ENCODE results near the gene DISC1. TPM values are rescaled to one million over a fixed set of nuclear protein-coding genes. Genes with fewer than 3 reads are reported as not detected.
A peak's percentile ranks its signal among the peaks of the same experiment; 100 is the strongest.
"Not testable (repeated sequence)": the region's sequence is repeated elsewhere in the genome, so short reads cannot be mapped to it uniquely, and the experiment has no call there.

DISC1 gene
- total RNA-seq, 3 donors from 2014 or later = 12.1 to 18.9 (median 12.4) TPM

- Histone ChIP-seq H3K27ac (no peak overlapping the region), H3K4me3 (no peak overlapping the region), H3K27me3 (no peaks in the 10 kb centered on the region), H3K4me1 (peaks cover 0 to under 1% of the 10 kb centered on the region in 2 donors), H3K36me3 (no peaks in the 10 kb centered on the region), H3K9me3 (no peaks in the 10 kb centered on the region)
- DNase-seq (ENCODE audit: low spot score in 2 of 2) = no peak
- intact Hi-C loops (cut with DNase I; ENCODE audit: low total_unique reads) = no loop called here
- TF ChIP-seq POLR2A (IDR thresholded peaks at IDR 0.05) = no peak
- no peak for TF ChIP-seq POLR2AphosphoS5 (IDR thresholded peaks at IDR 0.05)
- TF ChIP-seq, protein P1, sequence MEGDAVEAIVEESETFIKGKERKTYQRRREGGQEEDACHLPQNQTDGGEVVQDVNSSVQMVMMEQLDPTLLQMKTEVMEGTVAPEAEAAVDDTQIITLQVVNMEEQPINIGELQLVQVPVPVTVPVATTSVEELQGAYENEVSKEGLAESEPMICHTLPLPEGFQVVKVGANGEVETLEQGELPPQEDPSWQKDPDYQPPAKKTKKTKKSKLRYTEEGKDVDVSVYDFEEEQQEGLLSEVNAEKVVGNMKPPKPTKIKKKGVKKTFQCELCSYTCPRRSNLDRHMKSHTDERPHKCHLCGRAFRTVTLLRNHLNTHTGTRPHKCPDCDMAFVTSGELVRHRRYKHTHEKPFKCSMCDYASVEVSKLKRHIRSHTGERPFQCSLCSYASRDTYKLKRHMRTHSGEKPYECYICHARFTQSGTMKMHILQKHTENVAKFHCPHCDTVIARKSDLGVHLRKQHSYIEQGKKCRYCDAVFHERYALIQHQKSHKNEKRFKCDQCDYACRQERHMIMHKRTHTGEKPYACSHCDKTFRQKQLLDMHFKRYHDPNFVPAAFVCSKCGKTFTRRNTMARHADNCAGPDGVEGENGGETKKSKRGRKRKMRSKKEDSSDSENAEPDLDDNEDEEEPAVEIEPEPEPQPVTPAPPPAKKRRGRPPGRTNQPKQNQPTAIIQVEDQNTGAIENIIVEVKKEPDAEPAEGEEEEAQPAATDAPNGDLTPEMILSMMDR (IDR thresholded peaks at IDR 0.05) = no peak
Measured at GRCh38 chr1:231954751-231955150, 328.2 kb downstream of the DISC1 start.

- Histone ChIP-seq H3K27ac (no peak overlapping the region), H3K4me1 (no peaks in the 10 kb centered on the region), H3K9me3 (no peaks in the 10 kb centered on the region), H3K4me3 (no peak overlapping the region), H3K36me3 (no peaks in the 10 kb centered on the region), H3K27me3 (no peaks in the 10 kb centered on the region)
- intact Hi-C loops (cut with DNase I; ENCODE audit: low total_unique reads) = no loop called here
- no peak for DNase-seq (ENCODE audit: low spot score in 2 of 2)
- no peak for TF ChIP-seq POLR2AphosphoS5 (IDR thresholded peaks at IDR 0.05)
Measured at GRCh38 chr1:231957359-231957758, 330.8 kb downstream of the DISC1 start.

DNA sequence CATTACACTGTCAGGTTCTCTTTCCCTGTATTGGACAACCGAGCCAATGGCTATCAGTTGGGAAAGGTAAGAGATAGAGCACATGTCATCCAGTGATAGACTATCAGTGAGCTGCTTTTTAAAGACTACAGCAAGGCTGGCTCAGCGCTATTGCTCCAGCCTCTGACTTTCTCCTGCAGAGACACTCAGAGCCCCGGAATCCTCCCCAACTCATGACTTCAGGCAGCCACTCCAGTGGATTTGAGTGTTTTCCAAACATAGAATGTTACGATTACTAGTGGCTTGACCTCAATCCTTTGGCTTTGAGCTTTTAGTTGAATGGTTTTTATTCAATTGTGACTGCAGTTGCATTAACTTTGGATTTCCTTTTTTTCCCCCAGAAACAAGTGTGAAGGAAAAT lies 331.9 kb downstream of the DISC1 start:
- TF ChIP-seq POLR2AphosphoS5 (IDR thresholded peaks at IDR 0.05) (no peak), POLR2A (IDR thresholded peaks at IDR 0.05) (no peak)
- TF ChIP-seq, protein P1 (IDR thresholded peaks at IDR 0.05) = no peak
- Histone ChIP-seq H3K4me1 (no peaks in the 10 kb centered on the region), H3K9me3 (no peaks in the 10 kb centered on the region), H3K4me3 (no peak overlapping the region), H3K27me3 (no peaks in the 10 kb centered on the region), H3K27ac (peak overlapping the region in 1 of 2 donors; percentile 12), H3K36me3 (no peaks in the 10 kb centered on the region)
- intact Hi-C loops (cut with DNase I; ENCODE audit: low total_unique reads) = no loop called here
- DNase-seq (ENCODE audit: low spot score in 2 of 2) = no peak

- TF ChIP-seq, protein P1 (IDR thresholded peaks at IDR 0.05) = no peak
- TF ChIP-seq POLR2A (IDR thresholded peaks at IDR 0.05) (no peak), POLR2AphosphoS5 (IDR thresholded peaks at IDR 0.05) (no peak)
- no peak overlapping the region for H3K4me3 ChIP-seq
- H3K9me3 ChIP-seq = no peaks in the 10 kb centered on the region
- no peak for DNase-seq (ENCODE audit: low spot score in 2 of 2)
- no peak overlapping the region for H3K27ac ChIP-seq
- no peaks in the 10 kb centered on the region for H3K36me3 ChIP-seq
- H3K27me3 ChIP-seq = no peaks in the 10 kb centered on the region
- intact Hi-C loops (cut with DNase I; ENCODE audit: low total_unique reads) = no loop called here
- H3K4me1 ChIP-seq = no peaks in the 10 kb centered on the region
Measured at GRCh38 chr1:231959225-231959884, 332.8 kb downstream of the DISC1 start.

GRCh38 chr1:231961801-231962200 lies 335.2 kb downstream of the DISC1 start:
- H3K36me3 ChIP-seq; H3K9me3 ChIP-seq; H3K27ac ChIP-seq; H3K4me1 ChIP-seq; H3K27me3 ChIP-seq; intact Hi-C loops (cut with DNase I; ENCODE audit: low total_unique reads); DNase-seq (ENCODE audit: low spot score in 2 of 2); H3K4me3 ChIP-seq: not testable (repeated sequence)

DNA sequence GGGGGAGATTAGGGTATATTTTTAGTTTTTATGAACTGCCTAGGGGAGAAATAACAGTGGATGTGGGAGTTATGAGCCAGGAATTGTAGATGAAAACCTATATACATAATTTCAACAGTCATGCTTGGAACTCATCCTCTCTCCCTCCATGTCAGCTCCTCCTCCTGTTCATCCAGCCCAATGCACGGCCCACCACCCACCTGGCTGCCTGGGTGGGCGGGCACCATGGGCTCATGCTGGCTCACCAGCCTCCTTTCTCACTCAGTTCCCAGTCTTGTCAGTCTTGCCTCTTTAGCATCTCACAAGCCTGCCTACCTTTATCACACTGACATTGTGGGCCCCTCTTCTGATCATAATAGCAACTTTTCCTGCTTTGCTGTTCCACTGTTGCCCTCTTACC lies 336.0 kb downstream of the DISC1 start:
- no peaks in the 10 kb centered on the region for H3K36me3 ChIP-seq
- H3K27ac ChIP-seq = no peak overlapping the region
- TF ChIP-seq POLR2AphosphoS5 (IDR thresholded peaks at IDR 0.05) (no peak), POLR2A (IDR thresholded peaks at IDR 0.05) (no peak)
- TF ChIP-seq, protein P1 (IDR thresholded peaks at IDR 0.05) = no peak
- intact Hi-C loops (cut with DNase I; ENCODE audit: low total_unique reads) = no loop called here
- DNase-seq (ENCODE audit: low spot score in 2 of 2) = no peak
- H3K27me3 ChIP-seq = no peaks in the 10 kb centered on the region
- no peaks in the 10 kb centered on the region for H3K9me3 ChIP-seq
- no peak overlapping the region for H3K4me3 ChIP-seq
- no peaks in the 10 kb centered on the region for H3K4me1 ChIP-seq
